Measurements from ENCODE around the gene ZNF423.

ZNF423 gene

GRCh38 chr16:49527611-49528010 lies 328.3 kb downstream of the ZNF423 start:
- H3K27ac ChIP-seq = peak overlapping the region; percentile 43
- TF ChIP-seq CTCF (conservative IDR thresholded peaks at IDR 0.05) = no peak

GRCh38 chr16:49526860-49527365 lies 329.0 kb downstream of the ZNF423 start:
- no peak overlapping the region for H3K27ac ChIP-seq
- no peak for TF ChIP-seq CTCF (conservative IDR thresholded peaks at IDR 0.05)

- TF ChIP-seq CTCF (conservative IDR thresholded peaks at IDR 0.05) = no peak
- H3K27ac ChIP-seq = no peak overlapping the region
Observed at GRCh38 chr16:49524947-49525315, 331.0 kb downstream of the ZNF423 start.

- no peak overlapping the region for H3K27ac ChIP-seq
- TF ChIP-seq CTCF (conservative IDR thresholded peaks at IDR 0.05) = no peak
Observed at GRCh38 chr16:49524216-49524946, 331.5 kb downstream of the ZNF423 start.

GRCh38 chr16:49523435-49524159 lies 332.3 kb downstream of the ZNF423 start:
- no peak overlapping the region for H3K27ac ChIP-seq
- no peak for TF ChIP-seq CTCF (conservative IDR thresholded peaks at IDR 0.05)

GRCh38 chr16:49521734-49522325 lies 334.1 kb downstream of the ZNF423 start:
- TF ChIP-seq CTCF (conservative IDR thresholded peaks at IDR 0.05) = no peak
- peak overlapping the region; percentile 45; the same call in 1 of the 2 replicates for H3K27ac ChIP-seq

- TF ChIP-seq CTCF (conservative IDR thresholded peaks at IDR 0.05) = no peak
Observed at GRCh38 chr16:49520492-49521038, 335.3 kb downstream of the ZNF423 start.

More at GRCh38 chr16:49520492-49521038, 335.3 kb downstream of the ZNF423 start:
- H3K27ac ChIP-seq = peak overlapping the region; percentile 45; the same call in 1 of the 2 replicates

Measured in VCaP (cell line).